NT2/D1 (cell line): ENCODE measurements around the gene PPP1R14B.

Experiments
- YY1 ChIP-seq: IDR thresholded peaks from 2 replicates; pipeline ENCODE4 v1.6.1; 2011; ENCODE audit not compliant: insufficient read length, insufficient read depth
- ZNF274 ChIP-seq: IDR thresholded peaks from 2 replicates; pipeline ENCODE4 v1.6.1; 2011; ENCODE audit warnings: mild to moderate bottlenecking, low read depth, low read length

GRCh38 chr11:64243236-64243854, 3.4 kb downstream of the PPP1R14B start:
- TF ChIP-seq YY1 (no peak), ZNF274 (no peak)
